Fibroblast of upper back skin (primary cell): ENCODE results near the gene HOTAIR.

Experiments
- DNase-seq: peaks from one replicate; pipeline ENCODE4 v3.0.0-alpha.2; 2013

HOTAIR gene

DNA sequence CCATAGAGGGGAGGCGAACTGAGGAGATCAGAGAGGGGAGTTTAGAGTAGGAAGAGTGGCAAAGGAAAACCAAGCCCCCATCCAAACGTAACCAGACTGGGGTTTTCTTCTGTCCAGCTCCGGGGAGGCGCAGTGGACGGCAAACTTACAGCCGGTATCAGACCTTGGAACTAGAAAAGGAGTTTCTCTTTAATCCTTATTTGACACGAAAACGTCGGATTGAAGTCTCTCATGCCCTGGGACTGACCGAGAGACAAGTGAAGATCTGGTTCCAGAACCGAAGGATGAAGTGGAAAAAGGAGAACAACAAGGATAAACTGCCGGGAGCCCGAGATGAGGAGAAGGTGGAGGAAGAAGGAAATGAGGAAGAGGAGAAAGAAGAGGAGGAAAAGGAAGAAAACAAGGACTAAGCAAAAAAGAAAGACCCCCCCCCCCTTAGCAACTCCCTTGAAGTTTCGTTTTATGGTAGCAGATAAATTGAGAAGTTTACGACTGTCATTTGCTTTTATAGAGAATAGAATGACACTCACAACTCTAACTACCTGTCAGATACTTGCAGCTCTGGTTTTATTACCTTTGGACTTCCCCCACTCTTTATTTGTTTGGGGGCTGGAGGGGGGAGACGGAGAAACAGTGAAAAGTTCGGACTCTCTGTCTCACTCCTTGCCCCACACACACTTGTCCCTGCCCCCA, 36.4 kb upstream of the HOTAIR start:
- no peak for DNase-seq

GRCh38 chr12:54010053-54010971, 35.6 kb upstream of the HOTAIR start:
- DNase-seq, result no peak

DNA sequence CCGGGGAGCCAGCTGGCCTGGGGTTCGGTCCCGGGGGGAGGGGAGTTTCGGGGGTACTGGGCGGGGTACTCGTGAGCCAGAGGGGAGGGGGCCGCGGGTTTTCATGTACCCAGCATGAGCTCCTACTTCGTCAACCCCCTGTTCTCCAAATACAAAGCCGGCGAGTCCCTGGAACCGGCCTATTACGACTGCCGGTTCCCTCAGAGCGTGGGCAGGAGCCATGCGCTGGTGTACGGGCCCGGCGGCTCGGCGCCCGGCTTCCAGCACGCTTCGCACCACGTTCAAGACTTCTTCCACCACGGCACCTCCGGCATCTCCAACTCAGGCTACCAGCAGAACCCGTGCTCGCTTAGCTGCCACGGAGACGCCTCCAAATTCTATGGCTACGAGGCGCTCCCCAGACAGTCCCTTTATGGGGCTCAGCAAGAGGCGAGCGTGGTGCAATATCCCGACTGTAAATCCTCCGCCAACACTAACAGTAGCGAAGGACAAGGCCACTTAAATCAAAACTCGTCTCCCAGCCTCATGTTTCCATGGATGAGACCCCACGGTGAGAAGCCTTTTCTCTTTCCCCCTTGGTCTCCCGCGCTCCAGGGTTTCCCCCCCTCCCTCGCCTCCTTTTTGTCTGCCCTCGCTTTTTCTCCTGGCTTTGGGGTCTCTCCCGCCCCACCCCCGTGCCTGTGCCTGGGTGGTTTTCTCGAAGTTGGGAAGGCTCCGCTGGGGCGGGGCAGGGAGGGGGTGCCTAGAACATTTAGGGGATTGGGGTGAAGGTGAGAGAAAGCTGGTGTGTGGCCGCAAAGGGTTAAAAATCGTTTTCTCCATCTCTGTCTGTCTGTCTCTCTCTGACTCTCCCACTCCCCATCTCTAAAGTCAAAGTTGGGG, 34.7 kb upstream of the HOTAIR start:
- DNase-seq, result no peak

DNA sequence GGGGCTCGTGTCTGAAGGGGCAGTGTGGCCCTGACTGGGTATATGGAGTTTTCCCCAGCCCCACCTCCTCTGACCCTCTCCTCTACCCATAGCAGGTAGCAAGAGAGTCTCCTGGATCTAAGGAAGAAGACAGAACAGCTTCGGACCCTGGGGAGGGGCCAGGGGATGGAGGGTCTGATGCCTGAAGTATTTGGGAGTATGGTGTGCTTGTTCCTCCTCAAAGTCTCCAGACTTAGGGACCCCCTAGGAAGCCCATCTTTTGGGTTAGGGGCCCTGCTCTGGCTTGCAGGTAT, 33.5 kb upstream of the HOTAIR start:
- no peak for DNase-seq

DNA sequence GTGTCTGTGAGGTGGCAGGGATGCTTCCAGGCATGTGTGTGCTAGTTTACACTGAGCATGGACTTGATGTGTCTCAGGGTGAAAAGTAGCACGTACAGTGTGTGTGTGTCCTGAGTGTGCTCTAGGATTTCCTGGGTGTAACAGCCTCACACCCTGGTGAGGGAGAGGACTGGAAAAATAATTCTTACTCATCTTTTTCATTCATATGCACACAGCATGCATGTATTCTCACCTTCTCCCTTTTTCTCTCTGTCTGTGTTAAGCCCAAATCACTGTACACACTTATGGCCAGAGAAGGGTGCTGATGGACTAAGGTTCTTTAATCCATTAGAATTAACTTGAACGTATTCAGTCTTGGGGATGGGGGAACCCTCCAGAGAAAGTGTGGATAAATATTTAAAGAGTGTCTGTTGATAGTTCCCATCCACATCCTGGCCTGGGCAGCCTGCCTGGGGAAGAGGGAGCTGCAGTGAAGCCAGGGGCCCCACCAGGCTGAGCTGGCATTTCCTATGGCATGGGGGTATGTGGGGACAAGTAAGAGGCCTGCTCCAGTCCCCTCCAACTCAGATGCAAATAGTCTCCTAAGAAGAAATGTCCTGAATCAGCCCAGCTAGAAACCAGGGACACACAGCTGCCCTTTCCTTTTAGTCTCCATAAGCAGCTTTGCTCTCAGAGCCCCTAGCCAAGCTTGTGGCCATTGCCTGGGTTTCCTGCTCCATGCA, 32.9 kb upstream of the HOTAIR start:
- no peak for DNase-seq

DNA sequence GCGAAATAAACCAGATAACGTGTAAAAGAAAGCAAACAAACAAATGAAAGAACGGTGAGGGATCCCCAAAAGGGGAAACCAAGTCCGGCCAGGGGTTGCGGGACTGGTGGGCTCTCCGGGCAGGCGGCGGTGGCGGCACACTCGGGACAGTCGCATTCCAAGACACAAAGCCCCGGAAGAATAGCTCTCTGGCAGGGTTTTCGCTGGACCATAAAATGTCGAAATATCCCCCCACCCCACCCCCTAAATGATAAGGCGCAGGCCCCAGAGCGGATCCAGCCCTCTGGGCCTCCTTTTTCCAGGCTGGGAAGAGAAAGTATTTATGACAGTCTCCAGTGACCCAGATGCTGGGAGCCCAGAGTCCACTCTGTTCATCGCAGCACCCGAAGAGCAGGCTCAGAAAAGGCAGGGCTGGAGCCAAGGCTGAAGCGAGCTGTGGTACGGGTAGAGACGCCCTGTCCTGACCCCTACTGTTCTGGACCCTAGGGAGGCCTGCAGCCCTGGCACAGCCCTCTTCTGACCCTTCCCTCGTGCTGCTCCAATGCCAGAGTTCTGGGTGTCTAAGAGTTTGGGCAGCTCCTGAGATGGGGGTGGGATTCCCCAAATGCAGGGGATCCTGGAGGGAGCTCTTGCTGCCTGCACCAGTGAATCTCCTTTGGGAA, 31.9 kb upstream of the HOTAIR start:
- DNase-seq, result no peak

DNA sequence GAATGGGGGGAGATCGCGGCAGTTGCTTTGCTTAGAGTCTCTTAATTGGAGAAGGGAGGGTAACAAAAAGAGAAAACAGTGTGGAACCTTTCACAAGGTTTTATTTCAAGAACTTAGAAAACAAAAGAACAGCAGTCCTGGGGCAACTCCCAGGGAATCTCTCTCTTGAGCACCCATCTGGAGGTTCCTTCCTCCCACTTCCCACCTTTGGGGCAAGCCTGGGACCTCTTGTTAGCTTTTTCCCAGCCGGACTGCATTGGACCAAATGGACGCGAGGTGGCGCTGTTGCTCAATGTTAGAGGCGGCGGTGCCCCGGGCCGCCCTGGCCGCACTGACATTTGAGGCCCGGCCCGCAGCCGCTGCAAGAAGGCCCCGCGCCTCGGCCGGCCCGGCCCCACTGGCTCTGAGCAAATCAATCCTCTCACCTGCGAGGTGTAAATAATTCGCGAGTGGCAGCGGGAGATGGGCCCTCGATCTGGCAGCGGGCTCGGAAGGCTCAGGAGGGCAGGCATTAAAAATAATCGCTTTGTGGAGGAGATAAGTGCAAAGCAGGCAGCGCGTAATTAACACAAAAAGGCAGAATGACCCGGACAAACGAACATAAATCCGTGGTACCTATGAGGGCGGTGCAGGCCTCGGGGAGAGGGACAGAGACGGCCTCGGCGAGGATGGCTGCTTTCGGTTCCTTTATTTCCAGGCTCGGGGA, 31.3 kb upstream of the HOTAIR start:
- peak; percentile 83 for DNase-seq

DNA sequence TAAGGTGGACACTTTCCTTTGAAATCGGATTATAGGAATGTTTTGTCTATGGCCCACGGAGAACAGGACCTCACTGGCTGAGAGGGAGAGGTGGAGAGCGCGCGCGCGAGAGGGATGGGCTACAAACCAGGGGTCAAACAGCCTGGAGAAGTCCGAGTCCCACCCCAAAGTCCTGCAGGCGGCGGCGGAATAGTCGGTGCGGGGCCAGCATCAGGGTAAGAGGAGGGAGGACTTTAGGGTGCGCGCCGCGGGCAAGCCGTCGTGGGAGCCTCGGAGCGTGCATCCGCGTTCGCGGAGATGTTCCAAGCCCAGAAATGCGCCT, 30.7 kb upstream of the HOTAIR start:
- no peak for DNase-seq

DNA sequence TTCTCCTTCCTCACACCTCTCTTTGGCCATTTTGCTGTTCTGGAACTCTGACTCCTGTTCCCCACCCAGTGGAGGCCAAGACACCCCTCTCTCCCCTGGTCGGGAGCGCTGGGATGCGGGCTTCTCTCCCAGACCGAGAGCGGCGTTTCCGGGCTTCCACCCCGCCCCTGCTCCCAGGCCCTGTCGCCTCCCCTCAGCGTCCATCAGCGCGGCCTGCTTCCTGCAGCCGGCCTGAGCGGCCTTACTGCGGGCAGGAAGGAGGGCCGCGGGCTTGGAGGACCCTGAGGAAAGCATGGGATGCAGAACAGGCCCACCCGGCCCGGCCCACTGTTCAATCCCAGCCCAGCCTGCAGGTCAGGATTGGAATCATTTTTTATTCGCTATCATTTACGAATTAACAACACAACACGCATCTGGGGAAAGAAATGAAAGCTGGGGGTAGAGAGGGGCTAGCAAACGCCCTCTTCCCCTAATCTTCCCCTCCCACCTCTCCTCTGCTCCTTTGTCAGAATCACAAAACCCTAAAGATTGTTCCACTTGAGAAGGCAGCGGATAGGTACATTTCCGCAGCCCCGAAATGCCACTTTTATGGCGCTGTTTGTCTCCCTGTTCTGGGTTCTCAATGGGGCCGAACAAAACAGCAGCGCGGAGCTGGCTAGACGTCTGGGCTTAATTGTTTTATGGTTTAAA, 30.2 kb upstream of the HOTAIR start:
- DNase-seq, result peak; percentile 45

DNA sequence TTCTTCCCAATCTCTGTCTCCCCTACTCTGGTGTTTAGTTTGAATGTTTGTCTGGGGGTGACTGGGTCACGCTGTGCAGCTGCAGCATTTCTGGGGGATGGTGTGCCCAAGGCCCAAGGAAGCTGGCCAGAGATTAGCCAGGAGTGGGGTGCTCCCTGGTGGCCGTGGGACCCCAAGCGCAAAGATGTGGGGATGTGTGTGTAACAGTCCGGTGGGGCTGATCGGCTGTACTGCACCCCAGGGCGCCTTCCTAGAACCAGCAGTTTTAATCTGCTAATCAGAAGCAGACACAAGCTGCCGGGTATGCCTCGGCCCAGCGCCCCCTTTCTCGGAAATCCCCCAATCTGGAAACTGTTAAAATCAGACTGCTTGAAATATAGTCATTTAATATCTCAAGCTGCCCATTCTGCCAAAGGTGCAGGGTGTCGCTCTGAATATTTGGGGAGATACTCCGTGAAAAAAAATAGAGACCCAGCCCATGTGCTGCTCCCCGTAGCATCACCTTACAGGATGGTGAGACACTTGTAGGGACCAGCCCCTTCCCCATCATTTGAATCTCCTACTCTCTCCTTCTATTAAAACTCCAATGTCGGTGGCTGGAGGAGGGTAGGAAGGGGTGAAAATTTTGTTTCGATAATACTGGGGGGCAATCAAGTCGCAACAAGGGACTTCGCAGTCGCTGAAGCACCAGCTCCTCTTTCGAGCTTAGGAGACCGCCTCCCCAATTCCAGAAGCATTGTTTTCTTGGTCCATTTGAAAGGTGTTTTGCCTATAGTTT, 29.5 kb upstream of the HOTAIR start:
- DNase-seq, result peak; percentile 42

DNA sequence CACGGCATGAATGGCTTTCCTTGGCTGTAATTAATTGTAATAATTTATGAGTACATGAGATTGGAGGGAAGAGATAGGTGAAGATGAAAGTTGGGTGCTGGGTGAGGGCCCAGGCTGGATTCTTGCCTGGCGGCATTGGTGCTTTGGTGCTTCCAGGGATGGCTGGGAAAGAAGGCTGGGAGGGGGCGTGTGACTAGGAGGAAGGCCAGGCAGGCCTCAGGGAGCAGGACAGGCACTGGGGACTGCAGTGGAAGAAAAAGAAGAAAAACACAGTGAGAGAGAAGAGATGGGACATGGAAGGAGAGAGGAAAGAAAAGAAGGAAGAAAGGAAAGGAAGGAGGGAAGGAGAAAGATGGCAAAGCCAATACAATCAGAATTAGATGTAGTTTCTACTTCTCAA, 28.9 kb upstream of the HOTAIR start:
- no peak for DNase-seq

DNA sequence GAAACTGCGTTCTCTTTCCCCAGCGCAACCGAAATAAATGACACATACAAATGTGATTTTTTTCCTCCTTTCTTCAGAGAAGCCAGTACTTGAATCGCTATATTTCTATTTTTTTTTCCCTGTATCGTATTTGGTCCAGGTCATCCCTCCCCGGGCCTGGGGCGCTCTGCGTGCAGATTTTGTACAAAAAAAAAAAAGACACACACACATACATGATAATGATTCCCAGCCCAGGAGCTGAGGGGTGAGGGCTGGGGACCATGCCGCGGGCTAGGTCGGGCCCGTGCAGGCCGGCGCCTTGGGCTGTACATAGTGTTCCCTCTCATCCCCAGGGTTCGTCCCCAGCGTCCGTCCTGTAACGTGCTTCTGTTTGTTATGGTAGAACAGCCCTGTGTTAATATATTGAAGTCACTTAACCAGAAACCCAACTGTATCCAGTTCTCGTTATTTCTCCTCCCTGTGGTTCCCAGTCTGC, 28.2 kb upstream of the HOTAIR start:
- no peak for DNase-seq

DNA sequence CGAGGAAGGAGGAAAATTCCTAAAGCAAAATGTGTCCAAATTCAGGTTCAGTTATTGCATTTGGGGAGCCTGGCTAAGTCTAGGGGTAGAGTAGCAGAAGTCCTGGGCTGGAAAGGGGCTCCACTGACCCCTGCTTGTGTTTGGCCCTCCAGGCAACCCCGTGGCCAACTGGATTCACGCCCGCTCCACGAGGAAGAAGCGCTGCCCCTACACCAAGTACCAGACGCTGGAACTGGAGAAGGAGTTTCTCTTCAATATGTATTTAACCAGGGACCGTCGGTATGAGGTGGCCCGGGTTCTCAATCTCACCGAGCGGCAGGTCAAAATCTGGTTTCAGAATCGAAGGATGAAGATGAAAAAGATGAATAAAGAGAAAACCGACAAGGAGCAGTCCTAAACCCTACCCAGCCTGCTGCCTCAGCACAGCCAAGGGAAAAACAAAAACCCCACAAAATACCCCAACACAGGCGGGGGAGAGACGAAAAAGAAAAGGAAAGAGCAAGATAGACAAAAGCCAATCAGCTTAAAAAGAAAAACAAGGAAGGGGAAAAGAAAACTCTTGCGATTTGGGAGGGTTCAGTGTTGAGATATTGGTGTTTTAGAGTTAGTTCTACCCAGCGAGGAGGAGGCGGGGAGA, 27.6 kb upstream of the HOTAIR start:
- DNase-seq, result no peak

- no peak for DNase-seq
These were observed 26.8 kb upstream of the HOTAIR start for GRCh38 chr12:54001283-54002187.

DNA sequence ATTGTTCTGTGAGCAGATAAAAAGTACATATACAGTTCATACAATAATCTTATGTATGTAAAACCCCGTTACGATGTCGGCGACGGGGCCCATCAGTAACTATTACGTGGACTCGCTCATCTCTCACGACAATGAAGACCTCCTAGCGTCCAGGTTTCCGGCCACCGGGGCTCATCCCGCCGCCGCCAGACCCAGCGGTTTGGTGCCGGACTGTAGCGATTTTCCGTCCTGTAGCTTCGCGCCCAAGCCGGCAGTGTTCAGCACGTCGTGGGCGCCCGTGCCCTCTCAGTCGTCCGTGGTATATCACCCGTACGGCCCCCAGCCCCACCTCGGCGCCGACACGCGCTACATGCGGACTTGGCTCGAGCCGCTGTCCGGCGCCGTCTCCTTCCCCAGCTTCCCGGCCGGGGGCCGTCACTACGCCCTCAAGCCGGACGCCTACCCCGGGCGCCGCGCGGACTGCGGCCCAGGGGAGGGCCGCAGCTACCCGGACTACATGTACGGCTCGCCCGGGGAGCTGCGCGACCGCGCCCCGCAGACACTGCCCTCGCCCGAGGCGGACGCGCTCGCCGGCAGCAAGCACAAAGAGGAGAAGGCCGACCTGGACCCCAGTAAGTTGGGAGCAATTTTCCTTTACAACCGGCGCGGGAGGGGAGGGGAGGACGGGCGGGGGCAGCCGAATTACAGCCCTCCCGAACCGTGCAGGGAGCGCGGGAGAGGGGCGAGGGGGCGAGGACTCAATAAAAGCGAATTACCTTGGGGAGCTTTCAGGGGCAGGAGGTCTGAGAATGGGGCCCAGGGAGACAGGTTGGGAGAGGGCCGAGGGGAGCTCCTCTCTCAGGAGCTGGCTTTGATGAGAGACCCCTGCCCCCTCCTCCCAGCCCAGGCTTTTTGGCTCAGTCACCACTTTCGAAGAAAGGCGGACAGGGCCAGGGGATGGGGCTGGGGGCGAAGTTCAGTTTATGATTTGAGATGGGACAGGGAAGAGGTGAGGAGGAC, 25.7 kb upstream of the HOTAIR start, which contains the start of gene HOXC9:
Gene HOXC9, plus strand, starts transcription at position 46 of the 999 bp plus-strand sequence. Its CDS starts 28 bp downstream, at position 74.
- DNase-seq, result no peak

GRCh38 chr12:53999559-54000115, 24.9 kb upstream of the HOTAIR start:
- peak; percentile 89 for DNase-seq

DNA sequence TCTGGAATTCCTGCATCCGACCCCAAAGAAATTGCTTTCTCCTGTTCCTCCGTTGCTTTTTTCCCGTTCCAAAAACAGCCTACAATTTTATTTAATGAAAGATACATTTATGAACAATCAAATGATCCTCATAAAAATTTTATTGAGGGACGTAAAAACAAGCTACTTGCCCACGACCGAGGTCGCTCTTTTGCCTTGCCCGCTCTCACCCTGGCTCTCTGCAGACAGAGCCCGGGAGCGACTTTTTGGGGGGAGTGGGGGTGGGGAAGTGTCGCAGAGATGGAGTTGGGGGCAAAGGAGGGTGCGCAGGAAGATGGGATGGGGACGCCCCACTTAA, 24.1 kb upstream of the HOTAIR start:
- DNase-seq, result no peak
